ENCODE measurements around the gene IL6. TPM values are rescaled to one million over a fixed set of nuclear protein-coding genes. Genes with fewer than 3 reads are reported as not detected.
A peak's percentile ranks its signal among the peaks of the same experiment; 100 is the strongest.
"Not testable (repeated sequence)": the region's sequence is repeated elsewhere in the genome, so short reads cannot be mapped to it uniquely, and the experiment has no call there.

Gene IL6
- polyA plus RNA-seq, 5 donors: 0.52 to 4.8 (median 1.6) TPM

GRCh38 chr7:22703978-22704610 is 22.9 kb upstream of the IL6 start:
- DNase-seq: not testable (repeated sequence)

GRCh38 chr7:22704722-22705121 is 22.3 kb upstream of the IL6 start:
- not testable (repeated sequence) for DNase-seq

- not testable (repeated sequence) for DNase-seq
Measured at GRCh38 chr7:22705874-22706273, 21.1 kb upstream of the IL6 start.

- not testable (repeated sequence) for DNase-seq
Measured at GRCh38 chr7:22707026-22707691, 19.8 kb upstream of the IL6 start.

- not testable (repeated sequence) for DNase-seq
Measured at GRCh38 chr7:22708214-22708613, 18.8 kb upstream of the IL6 start.

GRCh38 chr7:22708677-22709061 is 18.3 kb upstream of the IL6 start:
- DNase-seq: not testable (repeated sequence)

- DNase-seq: not testable (repeated sequence)
Measured at GRCh38 chr7:22709062-22709829, 17.8 kb upstream of the IL6 start.

GRCh38 chr7:22709857-22710256 is 17.1 kb upstream of the IL6 start:
- no peak for DNase-seq

- DNase-seq: no peak
Measured at GRCh38 chr7:22712999-22713398, 14.0 kb upstream of the IL6 start.

- DNase-seq: no peak
Measured at GRCh38 chr7:22713463-22713862, 13.5 kb upstream of the IL6 start.

GRCh38 chr7:22715969-22716368 is 11.0 kb upstream of the IL6 start:
- no peak for DNase-seq

GRCh38 chr7:22717760-22718159 is 9.2 kb upstream of the IL6 start:
- no peak for DNase-seq

- DNase-seq: no peak
Measured at GRCh38 chr7:22718200-22718711, 8.7 kb upstream of the IL6 start.

GRCh38 chr7:22718911-22719420 is 8.0 kb upstream of the IL6 start:
- DNase-seq: no peak

- DNase-seq: no peak
Measured at GRCh38 chr7:22720791-22721786, 5.9 kb upstream of the IL6 start.

- DNase-seq: no peak
Measured at GRCh38 chr7:22722536-22723180, 4.3 kb upstream of the IL6 start.

- peak; percentile 58 to 68 for DNase-seq
Measured at GRCh38 chr7:22723181-22723601, 3.8 kb upstream of the IL6 start.

GRCh38 chr7:22723637-22724036 is 3.4 kb upstream of the IL6 start:
- DNase-seq: peak; percentile 61 to 67

- DNase-seq: no peak
Measured at GRCh38 chr7:22724861-22725260, 2.1 kb upstream of the IL6 start.

GRCh38 chr7:22725585-22725984 is 1.4 kb upstream of the IL6 start:
- DNase-seq: no peak

All from right lung (tissue), 5 donors.